ENCODE results near the gene U2AF2.

- TF ChIP-seq, protein P1, sequence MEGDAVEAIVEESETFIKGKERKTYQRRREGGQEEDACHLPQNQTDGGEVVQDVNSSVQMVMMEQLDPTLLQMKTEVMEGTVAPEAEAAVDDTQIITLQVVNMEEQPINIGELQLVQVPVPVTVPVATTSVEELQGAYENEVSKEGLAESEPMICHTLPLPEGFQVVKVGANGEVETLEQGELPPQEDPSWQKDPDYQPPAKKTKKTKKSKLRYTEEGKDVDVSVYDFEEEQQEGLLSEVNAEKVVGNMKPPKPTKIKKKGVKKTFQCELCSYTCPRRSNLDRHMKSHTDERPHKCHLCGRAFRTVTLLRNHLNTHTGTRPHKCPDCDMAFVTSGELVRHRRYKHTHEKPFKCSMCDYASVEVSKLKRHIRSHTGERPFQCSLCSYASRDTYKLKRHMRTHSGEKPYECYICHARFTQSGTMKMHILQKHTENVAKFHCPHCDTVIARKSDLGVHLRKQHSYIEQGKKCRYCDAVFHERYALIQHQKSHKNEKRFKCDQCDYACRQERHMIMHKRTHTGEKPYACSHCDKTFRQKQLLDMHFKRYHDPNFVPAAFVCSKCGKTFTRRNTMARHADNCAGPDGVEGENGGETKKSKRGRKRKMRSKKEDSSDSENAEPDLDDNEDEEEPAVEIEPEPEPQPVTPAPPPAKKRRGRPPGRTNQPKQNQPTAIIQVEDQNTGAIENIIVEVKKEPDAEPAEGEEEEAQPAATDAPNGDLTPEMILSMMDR (IDR thresholded peaks at IDR 0.05 in 2 of 3, conservative IDR thresholded peaks at IDR 0.05 in 1 of 3; ENCODE audit: insufficient read depth in 2 of 3, low read depth in 1 of 3, low read length in 3 of 3), result no peak
- TF ChIP-seq HOMEZ (CRISPR knock-in tag; IDR thresholded peaks at IDR 0.05) (no peak), NFYB (IDR thresholded peaks at IDR 0.05; ENCODE audit: extremely low read depth, insufficient read length) (no peak), CREM (IDR thresholded peaks at IDR 0.05; ENCODE audit: low read depth) (no peak)
Measured at GRCh38 chr19:55616395-55616875, 38.4 kb upstream of the U2AF2 start.

Measured in K562 (cell line).